Sigmoid colon (tissue), 4 donors: Measurements from ENCODE around the gene VOPP1.

Experiments
- EP300 ChIP-seq, 4 donors: sonication (generic); formaldehyde crosslinking; IDR thresholded peaks; one replicate each; pipeline ENCODE4 v1.6.1; 2017; ENCODE audit warnings: antibody characterized with exemption in 4 of 4
- POLR2A ChIP-seq, 2 donors: fragments of 450-650 bp; IDR thresholded peaks; one replicate each; pipeline ENCODE4 v1.6.1; 2016; ENCODE audit warnings: antibody characterized with exemption in 2 of 2, mild to moderate bottlenecking in 2 of 2, moderate library complexity in 2 of 2
- POLR2AphosphoS5 ChIP-seq, 4 donors: sonication (generic); formaldehyde crosslinking; IDR thresholded peaks; one replicate each; pipeline ENCODE4 v1.6.1; 2017; ENCODE audit warnings: antibody characterized with exemption in 4 of 4
- TF ChIP-seq, protein P1 (sequence below), 4 experiments: fragments of 450-650 bp in 3 of 4; fragments of 200-600 bp in 1 of 4; IDR thresholded peaks; one replicate each; pipeline ENCODE4 v1.5.1; 2016 to 2019; ENCODE audit warnings: antibody characterized with exemption in 4 of 4, mild to moderate bottlenecking in 3 of 4, moderate library complexity in 2 of 4

DNA sequence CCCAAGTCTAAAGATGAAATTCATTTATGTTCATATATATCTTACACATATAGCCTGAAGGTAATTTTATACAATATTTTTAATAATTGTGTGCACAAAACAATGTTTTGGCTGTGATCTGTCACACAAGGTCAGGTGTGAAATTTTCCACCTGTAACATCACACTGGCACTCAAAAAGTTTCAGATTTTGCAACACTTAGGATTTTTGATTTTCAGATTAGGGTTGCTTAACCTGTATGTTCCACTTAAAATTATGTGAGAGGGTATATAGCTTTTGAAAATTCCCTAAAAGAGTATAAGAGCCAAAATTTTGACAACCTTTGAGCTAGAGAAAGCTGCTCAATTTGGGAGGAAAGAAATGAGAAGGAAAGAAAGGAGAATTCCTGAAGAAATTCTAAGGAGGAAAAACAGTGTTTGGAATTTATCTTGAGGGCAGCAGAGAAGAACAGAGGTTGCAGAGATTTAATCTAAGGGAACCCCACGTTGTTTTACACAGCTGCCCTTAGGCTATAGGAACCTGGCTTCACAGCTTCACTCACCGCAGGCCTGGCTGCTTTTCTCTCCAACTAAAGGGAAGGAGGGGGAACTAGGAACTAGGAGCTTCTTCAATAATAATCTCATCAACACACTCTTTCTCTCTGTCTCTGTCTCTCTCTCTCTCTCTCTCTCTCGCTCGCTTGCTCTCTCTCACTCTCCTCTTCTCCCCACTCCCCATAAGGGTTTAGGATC is 8.5 kb downstream of the VOPP1 start:
- no peak for TF ChIP-seq POLR2AphosphoS5 (IDR thresholded peaks at IDR 0.05)
- TF ChIP-seq, protein P1, sequence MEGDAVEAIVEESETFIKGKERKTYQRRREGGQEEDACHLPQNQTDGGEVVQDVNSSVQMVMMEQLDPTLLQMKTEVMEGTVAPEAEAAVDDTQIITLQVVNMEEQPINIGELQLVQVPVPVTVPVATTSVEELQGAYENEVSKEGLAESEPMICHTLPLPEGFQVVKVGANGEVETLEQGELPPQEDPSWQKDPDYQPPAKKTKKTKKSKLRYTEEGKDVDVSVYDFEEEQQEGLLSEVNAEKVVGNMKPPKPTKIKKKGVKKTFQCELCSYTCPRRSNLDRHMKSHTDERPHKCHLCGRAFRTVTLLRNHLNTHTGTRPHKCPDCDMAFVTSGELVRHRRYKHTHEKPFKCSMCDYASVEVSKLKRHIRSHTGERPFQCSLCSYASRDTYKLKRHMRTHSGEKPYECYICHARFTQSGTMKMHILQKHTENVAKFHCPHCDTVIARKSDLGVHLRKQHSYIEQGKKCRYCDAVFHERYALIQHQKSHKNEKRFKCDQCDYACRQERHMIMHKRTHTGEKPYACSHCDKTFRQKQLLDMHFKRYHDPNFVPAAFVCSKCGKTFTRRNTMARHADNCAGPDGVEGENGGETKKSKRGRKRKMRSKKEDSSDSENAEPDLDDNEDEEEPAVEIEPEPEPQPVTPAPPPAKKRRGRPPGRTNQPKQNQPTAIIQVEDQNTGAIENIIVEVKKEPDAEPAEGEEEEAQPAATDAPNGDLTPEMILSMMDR (IDR thresholded peaks at IDR 0.05), result no peak
- TF ChIP-seq POLR2A (IDR thresholded peaks at IDR 0.05), result no peak
- no peak for TF ChIP-seq EP300 (IDR thresholded peaks at IDR 0.05)
